Chondrocyte (in vitro differentiated cells): ENCODE measurements around the gene CFAP57. TPM values are rescaled to one million over a fixed set of nuclear protein-coding genes. Genes with fewer than 3 reads are reported as not detected.
"Not testable (repeated sequence)": the region's sequence is repeated elsewhere in the genome, so short reads cannot be mapped to it uniquely, and the experiment has no call there.

Source experiments
- DNase-seq: peaks from one replicate; pipeline ENCODE4 v3.0.0; 2021; ENCODE audit warnings: mixed read lengths, low spot score
- H3K27ac Mint-ChIP-seq: one replicate; pipeline ENCODE4 v1.8.0; 2021; ENCODE audit warnings: mild to moderate bottlenecking, moderate library complexity, mixed read lengths; ENCODE audit not compliant: unreplicated experiment
- H3K27me3 Mint-ChIP-seq: 2 replicates; pipeline ENCODE4 v1.8.0; 2021; ENCODE audit warnings: low read depth, mixed read lengths
- H3K36me3 Mint-ChIP-seq: 2 replicates; pipeline ENCODE4 v1.8.0; 2021; ENCODE audit warnings: low read depth, mixed read lengths
- H3K4me1 Mint-ChIP-seq: 2 replicates; pipeline ENCODE4 v1.8.0; 2021; ENCODE audit warnings: low read depth, mild to moderate bottlenecking, mixed read lengths
- H3K4me3 Mint-ChIP-seq: one replicate; pipeline ENCODE4 v1.8.0; 2021; ENCODE audit warnings: mild to moderate bottlenecking, moderate library complexity, mixed read lengths; ENCODE audit not compliant: unreplicated experiment
- H3K9me3 Mint-ChIP-seq: 2 replicates; pipeline ENCODE4 v1.8.0; 2021; ENCODE audit warnings: low read depth, mixed read lengths
- CTCF ChIP-seq: fragments of 200-600 bp; sonication (generic); IDR thresholded peaks from 2 replicates; pipeline ENCODE4 v1.5.0; 2021; ENCODE audit warnings: antibody characterized with exemption, mild to moderate bottlenecking, moderate library complexity
- total RNA-seq: library from RNA; stranded (reverse); gene quantifications from 3 replicates; pipeline ENCODE4 v1.2.1, GENCODE V29; 2021

The CFAP57 gene
- total RNA-seq, 1 donor from 2014 or later: 0.15 TPM

GRCh38 chr1:43134640-43135039 is 37.5 kb upstream of the CFAP57 start:
- Mint-ChIP-seq H3K4me1 (peaks cover 11% of the 10 kb centered on the region), H3K9me3 (peaks cover 8% of the 10 kb centered on the region), H3K4me3 (no peak overlapping the region), H3K27me3 (no peaks in the 10 kb centered on the region), H3K27ac (no peak overlapping the region), H3K36me3 (peaks cover 1% of the 10 kb centered on the region)
- TF ChIP-seq CTCF: no peak
- no peak for DNase-seq

GRCh38 chr1:43135857-43136781 is 36.0 kb upstream of the CFAP57 start:
- H3K27ac Mint-ChIP-seq: no peak overlapping the region
- no peak overlapping the region for H3K4me3 Mint-ChIP-seq
- H3K36me3 Mint-ChIP-seq: no peaks in the 10 kb centered on the region
- TF ChIP-seq CTCF: no peak
- peaks cover 17% of the 10 kb centered on the region for H3K9me3 Mint-ChIP-seq
- H3K4me1 Mint-ChIP-seq: peaks cover 11% of the 10 kb centered on the region
- H3K27me3 Mint-ChIP-seq: no peaks in the 10 kb centered on the region
- no peak for DNase-seq

GRCh38 chr1:43137445-43138052 is 34.6 kb upstream of the CFAP57 start:
- H3K36me3 Mint-ChIP-seq: no peaks in the 10 kb centered on the region
- H3K27ac Mint-ChIP-seq: no peak overlapping the region
- H3K9me3 Mint-ChIP-seq: peaks cover 20% of the 10 kb centered on the region
- H3K27me3 Mint-ChIP-seq: no peaks in the 10 kb centered on the region
- peaks cover 11% of the 10 kb centered on the region for H3K4me1 Mint-ChIP-seq
- no peak for DNase-seq
- no peak overlapping the region for H3K4me3 Mint-ChIP-seq
- no peak for TF ChIP-seq CTCF

GRCh38 chr1:43139295-43139694 is 32.8 kb upstream of the CFAP57 start:
- peaks cover 16% of the 10 kb centered on the region for H3K9me3 Mint-ChIP-seq
- not testable (repeated sequence) for H3K4me3 Mint-ChIP-seq, H3K4me1 Mint-ChIP-seq, H3K36me3 Mint-ChIP-seq, H3K27ac Mint-ChIP-seq, H3K27me3 Mint-ChIP-seq, DNase-seq

- TF ChIP-seq CTCF: no peak
- Mint-ChIP-seq H3K27ac (no peak overlapping the region), H3K27me3 (no peaks in the 10 kb centered on the region), H3K9me3 (peaks cover 16% of the 10 kb centered on the region), H3K4me1 (no peaks in the 10 kb centered on the region), H3K4me3 (no peak overlapping the region), H3K36me3 (no peaks in the 10 kb centered on the region)
- no peak for DNase-seq
Observed at GRCh38 chr1:43140010-43140409, 32.1 kb upstream of the CFAP57 start.
